Measurements from ENCODE around the gene FUT7. TPM values are rescaled to one million over a fixed set of nuclear protein-coding genes. Genes with fewer than 3 reads are reported as not detected.

FUT7 gene
- total RNA-seq, 1 donor from 2014 or later, result not detected

- Histone ChIP-seq H3K4me3 (no peak overlapping the region), H3K27me3 (ENCODE audit: low read depth) (peaks cover 8% of the 10 kb centered on the region), H3K36me3 (peaks cover 7% of the 10 kb centered on the region), H3K27ac (replicated peaks) (no peak overlapping the region), H3K4me1 (peaks cover 36% of the 10 kb centered on the region), H3K9me3 (replicated peaks) (no peaks in the 10 kb centered on the region)
- intact Hi-C loops (cut with micrococcal nuclease), result no loop called here
- DNase-seq, result no peak
- TF ChIP-seq, protein P1, sequence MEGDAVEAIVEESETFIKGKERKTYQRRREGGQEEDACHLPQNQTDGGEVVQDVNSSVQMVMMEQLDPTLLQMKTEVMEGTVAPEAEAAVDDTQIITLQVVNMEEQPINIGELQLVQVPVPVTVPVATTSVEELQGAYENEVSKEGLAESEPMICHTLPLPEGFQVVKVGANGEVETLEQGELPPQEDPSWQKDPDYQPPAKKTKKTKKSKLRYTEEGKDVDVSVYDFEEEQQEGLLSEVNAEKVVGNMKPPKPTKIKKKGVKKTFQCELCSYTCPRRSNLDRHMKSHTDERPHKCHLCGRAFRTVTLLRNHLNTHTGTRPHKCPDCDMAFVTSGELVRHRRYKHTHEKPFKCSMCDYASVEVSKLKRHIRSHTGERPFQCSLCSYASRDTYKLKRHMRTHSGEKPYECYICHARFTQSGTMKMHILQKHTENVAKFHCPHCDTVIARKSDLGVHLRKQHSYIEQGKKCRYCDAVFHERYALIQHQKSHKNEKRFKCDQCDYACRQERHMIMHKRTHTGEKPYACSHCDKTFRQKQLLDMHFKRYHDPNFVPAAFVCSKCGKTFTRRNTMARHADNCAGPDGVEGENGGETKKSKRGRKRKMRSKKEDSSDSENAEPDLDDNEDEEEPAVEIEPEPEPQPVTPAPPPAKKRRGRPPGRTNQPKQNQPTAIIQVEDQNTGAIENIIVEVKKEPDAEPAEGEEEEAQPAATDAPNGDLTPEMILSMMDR (IDR thresholded peaks at IDR 0.05; ENCODE audit: borderline replicate concordance), result no peak
Measured at GRCh38 chr9:137073992-137074399, 42.1 kb upstream of the FUT7 start.

DNA sequence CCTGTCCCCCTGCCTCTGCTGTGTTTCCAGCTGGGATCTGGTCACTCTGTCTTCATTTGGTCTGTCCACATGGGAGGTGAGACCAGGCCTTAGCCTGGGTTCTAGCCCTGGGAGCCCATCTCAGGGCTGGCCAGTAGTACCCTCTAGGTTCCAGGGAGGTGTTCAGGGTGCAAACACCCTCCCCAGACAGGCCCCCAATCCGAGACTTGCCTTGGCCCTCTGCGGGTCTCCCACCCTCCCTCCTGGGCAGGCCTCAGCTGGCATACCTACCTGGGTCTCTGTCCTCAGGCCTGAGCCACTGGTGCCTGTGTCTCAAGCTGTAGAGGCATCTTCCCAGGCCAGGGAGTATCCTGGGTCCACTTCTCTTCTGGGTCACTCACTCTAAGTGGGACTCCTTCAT lies 39.4 kb upstream of the FUT7 start:
- DNase-seq, result no peak
- peaks cover 22% of the 10 kb centered on the region for H3K4me1 ChIP-seq
- intact Hi-C loops (cut with micrococcal nuclease), result no loop called here
- H3K36me3 ChIP-seq, result no peaks in the 10 kb centered on the region
- peaks cover 13% of the 10 kb centered on the region for H3K27me3 ChIP-seq (ENCODE audit: low read depth)
- TF ChIP-seq, protein P1 (IDR thresholded peaks at IDR 0.05; ENCODE audit: borderline replicate concordance), result no peak
- H3K27ac ChIP-seq (replicated peaks), result peak overlapping the region; percentile 87
- H3K9me3 ChIP-seq (replicated peaks), result no peaks in the 10 kb centered on the region
- H3K4me3 ChIP-seq, result peak overlapping the region; percentile 62

- TF ChIP-seq, protein P1 (IDR thresholded peaks at IDR 0.05; ENCODE audit: borderline replicate concordance), result peak; percentile 51
- intact Hi-C loops (cut with micrococcal nuclease), result no loop called here
- H3K27ac ChIP-seq (replicated peaks), result peak overlapping the region; percentile 87
- peak; percentile 72 for DNase-seq
- peaks cover 22% of the 10 kb centered on the region for H3K4me1 ChIP-seq
- peak overlapping the region; percentile 62 for H3K4me3 ChIP-seq
- no peaks in the 10 kb centered on the region for H3K9me3 ChIP-seq (replicated peaks)
- H3K27me3 ChIP-seq (ENCODE audit: low read depth), result peaks cover 13% of the 10 kb centered on the region
- no peaks in the 10 kb centered on the region for H3K36me3 ChIP-seq
Measured at GRCh38 chr9:137070906-137071275, 39.0 kb upstream of the FUT7 start.

DNA sequence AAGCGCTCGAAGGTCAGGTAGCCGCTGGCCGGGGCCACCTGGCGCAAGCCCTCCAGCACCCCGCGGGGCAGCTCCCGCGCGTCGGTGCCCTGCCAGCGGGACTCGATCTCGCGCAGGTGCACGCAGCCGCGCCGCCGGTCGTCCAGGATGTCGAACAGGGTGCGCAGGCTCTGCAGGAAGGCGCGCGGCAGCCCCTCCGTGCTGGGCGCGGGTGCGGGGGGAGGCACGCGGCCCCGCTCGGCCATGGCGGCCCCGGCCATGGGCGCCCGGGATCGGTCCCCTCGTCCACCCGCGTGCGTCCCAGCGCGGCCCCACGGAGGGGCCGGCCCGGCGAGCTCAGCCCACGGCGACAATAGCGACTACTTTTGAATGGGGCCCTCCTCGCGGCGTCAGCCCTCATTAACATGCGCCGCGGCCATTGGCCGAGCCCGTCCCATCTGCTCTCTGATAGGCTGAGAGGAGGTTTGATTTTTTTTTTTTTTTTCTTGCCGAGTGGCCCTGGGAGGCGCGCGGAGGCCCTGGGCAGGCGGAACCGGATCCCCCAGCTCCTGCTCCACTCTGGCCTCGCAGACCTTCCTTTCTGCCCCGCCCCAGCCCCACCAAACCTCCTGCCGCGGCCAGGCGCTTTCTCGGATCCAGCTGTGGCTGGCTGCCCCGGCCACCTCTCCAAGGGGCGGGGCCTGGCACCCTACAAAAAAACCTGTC lies 38.5 kb upstream of the FUT7 start, which contains the start of gene SAPCD2:
TSS of gene SAPCD2 (minus strand) at position 357 of the 705 bp plus-strand sequence. CDS start at position 260, 97 bp downstream.
- Histone ChIP-seq H3K4me3 (peak within 1 kb of the TSS; percentile 62), H3K9me3 (replicated peaks) (no peaks in the 10 kb centered on the region), H3K36me3 (no peaks in the 10 kb centered on the region), H3K4me1 (peaks cover 22% of the 10 kb centered on the region), H3K27ac (replicated peaks) (peak within 1 kb of the TSS; percentile 87), H3K27me3 (ENCODE audit: low read depth) (peaks cover 13% of the 10 kb centered on the region)
- intact Hi-C loops (cut with micrococcal nuclease), result no loop called here
- TF ChIP-seq, protein P1 (IDR thresholded peaks at IDR 0.05; ENCODE audit: borderline replicate concordance), result no peak
- DNase-seq, result peak; percentile 86

DNA sequence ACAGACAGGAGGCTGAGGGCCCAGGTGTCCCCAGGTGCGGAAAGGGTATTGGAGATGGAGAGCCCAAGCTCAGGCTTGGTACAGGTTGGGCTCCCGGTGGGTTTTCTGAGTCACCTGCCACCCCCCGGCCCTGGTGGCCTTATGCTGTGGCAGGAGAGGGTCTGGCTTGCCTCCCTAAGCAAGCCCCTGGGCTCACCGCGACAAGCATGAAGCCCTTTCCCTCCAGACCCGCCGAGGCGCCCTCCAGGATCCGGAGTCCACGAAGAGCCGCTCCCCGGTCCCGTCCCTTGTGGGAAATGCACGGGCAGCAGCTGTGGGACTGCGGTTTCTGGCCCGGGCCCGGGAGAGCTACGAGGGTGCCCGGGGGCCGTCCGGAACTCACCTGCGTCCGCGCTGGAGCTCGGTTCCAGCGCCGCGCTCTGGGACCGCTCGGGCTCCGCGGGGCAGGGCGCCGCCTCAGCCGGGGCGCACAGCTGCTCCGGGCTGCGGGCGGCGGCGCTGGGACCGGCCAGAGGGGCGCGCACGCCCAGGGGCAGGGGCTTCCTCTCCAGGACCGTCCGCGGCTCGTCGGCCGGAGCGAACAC lies 37.7 kb upstream of the FUT7 start:
- Histone ChIP-seq H3K27ac (replicated peaks) (no peak overlapping the region), H3K27me3 (ENCODE audit: low read depth) (peaks cover 13% of the 10 kb centered on the region), H3K4me3 (peak overlapping the region; percentile 62), H3K36me3 (no peaks in the 10 kb centered on the region), H3K9me3 (replicated peaks) (no peaks in the 10 kb centered on the region), H3K4me1 (peaks cover 22% of the 10 kb centered on the region)
- TF ChIP-seq, protein P1 (IDR thresholded peaks at IDR 0.05; ENCODE audit: borderline replicate concordance), result no peak
- intact Hi-C loops (cut with micrococcal nuclease), result no loop called here
- no peak for DNase-seq
